Coronary artery (tissue), 2 donors: Measurements from ENCODE around the gene GAL3ST2.

Experiments
- DNase-seq: peaks from one replicate; pipeline ENCODE4 v3.0.0-alpha.2; 2017; ENCODE audit warnings: low spot score
- H3K27ac ChIP-seq, 2 donors: fragments of 200-600 bp; sonication (generic); one replicate each; pipeline ENCODE4 v1.5.1; 2016 to 2019
- H3K4me3 ChIP-seq: fragments of 200-600 bp; sonication (generic); 2 replicates; pipeline ENCODE4 v1.5.1; 2016; ENCODE audit warnings: mild to moderate bottlenecking, moderate library complexity
- CTCF ChIP-seq: fragments of 200-600 bp; sonication (generic); IDR thresholded peaks from one replicate; pipeline ENCODE4 v1.5.1; 2019; ENCODE audit warnings: antibody characterized with exemption

The GAL3ST2 gene

GRCh38 chr2:241842620-241843211 lies 66.1 kb downstream of the GAL3ST2 start:
- TF ChIP-seq CTCF: no peak
- Histone ChIP-seq H3K4me3 (peak overlapping the region; percentile 75), H3K27ac (peak overlapping the region in 1 of 2 donors; percentile 87)
- DNase-seq: peak; percentile 79

- DNase-seq: peak; percentile 73
- peak overlapping the region; percentile 75 for H3K4me3 ChIP-seq
- H3K27ac ChIP-seq: peak overlapping the region in 1 of 2 donors; percentile 87
- no peak for TF ChIP-seq CTCF
These were observed 66.9 kb downstream of the GAL3ST2 start for GRCh38 chr2:241843321-241844065.

- Histone ChIP-seq H3K27ac (peak overlapping the region in 1 of 2 donors; percentile 87), H3K4me3 (peak overlapping the region; percentile 75)
- TF ChIP-seq CTCF: no peak
- peak; percentile 82 for DNase-seq
These were observed 67.6 kb downstream of the GAL3ST2 start for GRCh38 chr2:241844066-241844728.

GRCh38 chr2:241844831-241845578 lies 68.4 kb downstream of the GAL3ST2 start:
- Histone ChIP-seq H3K4me3 (peak overlapping the region; percentile 75), H3K27ac (no peak overlapping the region)
- no peak for DNase-seq
- no peak for TF ChIP-seq CTCF

- no peak for TF ChIP-seq CTCF
- no peak for DNase-seq
- no peak overlapping the region for H3K4me3 ChIP-seq
- H3K27ac ChIP-seq: no peak overlapping the region
These were observed 69.8 kb downstream of the GAL3ST2 start for GRCh38 chr2:241846406-241846805.

- no peak for DNase-seq
- Histone ChIP-seq H3K27ac (no peak overlapping the region), H3K4me3 (no peak overlapping the region)
- TF ChIP-seq CTCF: no peak
These were observed 72.4 kb downstream of the GAL3ST2 start for GRCh38 chr2:241848761-241849615.
